NCI-H1417 treated with DMSO at 0.1 percent for 48 hours (cell line): ENCODE results near the gene MFSD6.

Experiments
- DNase-seq: peaks from one replicate; lab custom pipeline; 2025; lab: John Stamatoyannopoulos, UW

The MFSD6 gene

GRCh38 chr2:190532581-190532980 is 124.4 kb downstream of the MFSD6 start:
- no peak for DNase-seq

- DNase-seq, result no peak
These were observed 125.2 kb downstream of the MFSD6 start for GRCh38 chr2:190533175-190533967.

- no peak for DNase-seq
These were observed 125.8 kb downstream of the MFSD6 start for GRCh38 chr2:190533968-190534309.

- DNase-seq, result no peak
These were observed 126.4 kb downstream of the MFSD6 start, which contains the start of gene NEMP2 for GRCh38 chr2:190534310-190535120. NEMP2 (minus strand) TSS chr2:190534722; CDS start chr2:190534655, 67 bp downstream.

- no peak for DNase-seq
These were observed 126.9 kb downstream of the MFSD6 start for GRCh38 chr2:190535121-190535439.

GRCh38 chr2:190535586-190535985 is 127.4 kb downstream of the MFSD6 start:
- DNase-seq, result no peak

GRCh38 chr2:190537765-190538164 is 129.6 kb downstream of the MFSD6 start:
- no peak for DNase-seq

GRCh38 chr2:190538201-190538600 is 130.0 kb downstream of the MFSD6 start:
- no peak for DNase-seq

- no peak for DNase-seq
These were observed 131.9 kb downstream of the MFSD6 start for GRCh38 chr2:190540048-190540447.

- DNase-seq, result no peak
These were observed 136.9 kb downstream of the MFSD6 start for GRCh38 chr2:190545093-190545492.

GRCh38 chr2:190545555-190546385 is 137.6 kb downstream of the MFSD6 start:
- DNase-seq, result no peak

- DNase-seq, result no peak
These were observed 138.6 kb downstream of the MFSD6 start for GRCh38 chr2:190546734-190547133.

GRCh38 chr2:190547886-190548285 is 139.7 kb downstream of the MFSD6 start:
- DNase-seq, result no peak

- DNase-seq, result no peak
These were observed 142.0 kb downstream of the MFSD6 start for GRCh38 chr2:190550137-190550536.
